K562 (cell line): ENCODE results near the gene FZD8. TPM values are rescaled to one million over a fixed set of nuclear protein-coding genes. Genes with fewer than 3 reads are reported as not detected.

Source experiments
- ETV5 ChIP-seq: sonication (generic); formaldehyde crosslinking; IDR thresholded peaks from 2 replicates; pipeline ENCODE4 v1.4.0; 2020; ENCODE audit warnings: low read depth, mild to moderate bottlenecking, missing genetic modification reagents
- FOXA1 ChIP-seq: fragments of 450-650 bp; IDR thresholded peaks from 2 replicates; pipeline ENCODE4 v1.6.1; 2016; ENCODE audit warnings: mild to moderate bottlenecking, borderline replicate concordance
- FOXP1 ChIP-seq: sonication (generic); formaldehyde crosslinking; IDR thresholded peaks from 2 replicates; pipeline ENCODE4 v1.8.0; 2022; ENCODE audit warnings: mild to moderate bottlenecking, missing genetic modification reagents
- LEF1 ChIP-seq: fragments of 450-650 bp; IDR thresholded peaks from 2 replicates; pipeline ENCODE4 v1.6.1; 2016; ENCODE audit warnings: mild to moderate bottlenecking
- MLX ChIP-seq, 2 experiments: fragments of 450-650 bp in 1 of 2; sonication (generic) in 1 of 2; formaldehyde crosslinking; conservative IDR thresholded peaks; 2 replicates each; pipeline versions ENCODE4 v1.4.0 to v1.8.1; 2020 to 2022; ENCODE audit warnings: mild to moderate bottlenecking in 1 of 2, missing genetic modification reagents in 1 of 2
- U2AF2 ChIP-seq: fragments of 200-400 bp; formaldehyde crosslinking; optimal IDR thresholded peaks from 2 replicates; pipeline ENCODE3; 2017; ENCODE audit warnings: low read depth, mild to moderate bottlenecking, low read length
- ZBTB40 ChIP-seq, 2 experiments: fragments of 450-650 bp in 1 of 2; sonication (generic) in 1 of 2; formaldehyde crosslinking in 1 of 2; IDR thresholded peaks; 2 replicates each; pipeline versions ENCODE4 v1.7.1 to v1.9.0; 2016 to 2022; ENCODE audit warnings: inconsistent platforms in 1 of 2, mild to moderate bottlenecking in 1 of 2, missing genetic modification reagents in 1 of 2
- ZNF699 ChIP-seq: fragments of 250-450 bp; sonication (Bioruptor Pico); IDR thresholded peaks from 2 replicates; pipeline ENCODE4 v1.8.0; 2021; ENCODE audit warnings: mild to moderate bottlenecking, moderate library complexity; ENCODE audit not compliant: insufficient replicate concordance
- polyA plus RNA-seq, 8 experiments: library from polyadenylated mRNA; depleted of rRNA in 4 of 8; stranded (reverse) in 5 of 8; unstranded in 3 of 8; fragments of >200 nt; fragmentation: Nextera tagmentation in 2 of 8; fragmentation: Illumina TruSeq in 1 of 8; extraction: Ambion mirVana in 2 of 8; extraction: Trizol in 1 of 8; gene quantifications; 2 replicates each; pipeline versions ENCODE4 v1.2.1 to v1.2.3, GENCODE V29; 2011 to 2014; ENCODE audit warnings: inconsistent platforms in 1 of 8, missing spikeins in 1 of 8
- total RNA-seq, 7 experiments: library from RNA; depleted of rRNA in 6 of 7; stranded (reverse); fragments of >200 nt in 6 of 7; fragmentation: Illumina TruSeq in 2 of 7; extraction: Trizol in 2 of 7; gene quantifications; 2 replicates each; pipeline versions ENCODE4 v1.2.1 to v1.2.3, GENCODE V29; 2011 to 2021; ENCODE audit warnings: low replicate concordance in 1 of 7

Gene FZD8
- total and polyA plus RNA-seq, 9 of the 15 experiments (the other 6 are each of a cell fraction or from before 2014, with no cell fraction given): 0.03 to 1.2 (median 0.16) TPM; not detected in 1

- no peak for TF ChIP-seq ZBTB40 (IDR thresholded peaks at IDR 0.05)
- TF ChIP-seq ZBTB40 (CRISPR knock-in tag; IDR thresholded peaks at IDR 0.05): no peak
- TF ChIP-seq MLX (CRISPR knock-in tag; conservative IDR thresholded peaks at IDR 0.05): no peak
- no peak for TF ChIP-seq ZNF699 (CRISPR knock-in tag)
- TF ChIP-seq FOXA1: no peak
- TF ChIP-seq ETV5 (CRISPR knock-in tag): no peak
- TF ChIP-seq LEF1: no peak
- TF ChIP-seq FOXP1 (CRISPR knock-in tag): no peak
- TF ChIP-seq U2AF2: no peak
Measured at GRCh38 chr10:35614312-35614711, 27.8 kb downstream of the FZD8 start (continued).
